Measurements from ENCODE around the gene PLOD1. TPM values are rescaled to one million over a fixed set of nuclear protein-coding genes. Genes with fewer than 3 reads are reported as not detected.
"Not testable (repeated sequence)": the region's sequence is repeated elsewhere in the genome, so short reads cannot be mapped to it uniquely, and the experiment has no call there.

PLOD1 gene
- total RNA-seq, 1 donor from 2014 or later = 64.4 TPM

- DNase-seq = peak; percentile 58
- intact Hi-C loops (cut with micrococcal nuclease) = no loop called here
- peak; percentile 11 for ATAC-seq
Measured at GRCh38 chr1:11930571-11931445, 3.7 kb upstream of the PLOD1 start.

DNA sequence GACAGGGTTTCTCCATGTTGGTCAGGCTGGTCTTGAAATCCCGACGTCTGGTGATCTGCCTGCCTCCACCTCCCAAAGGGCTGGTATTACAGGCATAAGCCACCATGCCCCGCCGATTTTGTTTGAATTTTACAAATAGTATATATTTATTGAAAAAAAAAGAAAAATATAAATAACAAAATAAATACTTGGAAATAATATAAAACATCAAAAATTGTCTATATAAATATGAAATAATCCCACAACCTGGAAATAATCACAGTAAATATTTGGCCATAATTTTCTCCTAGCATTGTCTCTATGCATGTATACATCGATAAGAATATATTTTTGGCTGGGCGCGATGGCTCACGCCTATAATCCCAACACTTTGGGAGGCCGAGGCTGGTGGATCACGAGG lies 2.7 kb upstream of the PLOD1 start:
- DNase-seq = no peak
- intact Hi-C loops (cut with micrococcal nuclease) = no loop called here
- ATAC-seq = no peak

GRCh38 chr1:11935057-11935412 lies 518 bp downstream of the PLOD1 start:
- intact Hi-C loops (cut with micrococcal nuclease) = no loop called here
- no peak for DNase-seq
- ATAC-seq = no peak

DNA sequence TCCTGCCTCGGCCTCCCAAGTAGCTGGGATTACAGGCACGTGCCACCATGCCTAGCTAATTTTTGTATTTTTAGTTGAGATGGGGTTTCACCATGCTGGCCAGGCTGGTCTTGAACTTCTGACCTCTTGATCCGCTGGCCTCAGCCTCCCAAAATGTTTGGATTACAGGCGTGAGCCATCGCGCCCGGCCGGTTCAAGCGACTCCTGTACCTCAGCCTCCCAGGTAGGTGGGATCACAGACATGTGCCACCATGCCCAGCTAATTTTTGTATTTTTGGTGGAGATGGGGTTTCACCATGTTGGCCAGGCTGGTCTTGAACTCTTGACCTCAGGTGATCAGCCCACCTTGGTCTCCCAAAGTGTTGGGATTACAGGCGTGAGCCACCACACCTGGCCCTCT lies 1.2 kb downstream of the PLOD1 start:
- intact Hi-C loops (cut with micrococcal nuclease); ATAC-seq; DNase-seq: not testable (repeated sequence)

GRCh38 chr1:11938722-11939526 lies 4.4 kb downstream of the PLOD1 start:
- intact Hi-C loops (cut with micrococcal nuclease) = no loop called here
- ATAC-seq (peak; percentile 74), DNase-seq (peak; percentile 87)

DNA sequence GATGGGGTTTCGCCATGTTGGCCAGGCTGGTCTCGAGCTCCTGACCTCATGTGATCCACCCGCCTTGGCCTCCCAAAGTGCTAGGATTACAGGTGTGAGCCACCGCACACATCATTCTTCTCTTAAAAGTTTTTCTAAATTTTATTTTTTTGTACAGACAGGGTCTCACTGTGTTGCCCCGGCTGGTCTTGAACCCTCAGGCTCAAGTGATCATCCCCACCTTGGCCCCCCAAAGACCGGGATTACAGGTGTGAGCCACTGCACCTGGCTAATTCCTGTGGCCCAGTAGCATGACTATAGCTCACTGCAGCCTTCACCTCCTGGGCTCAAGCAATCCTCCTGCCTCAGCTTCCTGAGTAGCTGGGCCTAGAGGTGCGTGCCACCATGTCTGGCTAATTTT lies 5.3 kb downstream of the PLOD1 start:
- ATAC-seq; intact Hi-C loops (cut with micrococcal nuclease); DNase-seq: not testable (repeated sequence)

- ATAC-seq (peak; percentile 56), DNase-seq (peak; percentile 67)
- intact Hi-C loops (cut with micrococcal nuclease) = no loop called here
Measured at GRCh38 chr1:11940260-11940921, 5.9 kb downstream of the PLOD1 start.

DNA sequence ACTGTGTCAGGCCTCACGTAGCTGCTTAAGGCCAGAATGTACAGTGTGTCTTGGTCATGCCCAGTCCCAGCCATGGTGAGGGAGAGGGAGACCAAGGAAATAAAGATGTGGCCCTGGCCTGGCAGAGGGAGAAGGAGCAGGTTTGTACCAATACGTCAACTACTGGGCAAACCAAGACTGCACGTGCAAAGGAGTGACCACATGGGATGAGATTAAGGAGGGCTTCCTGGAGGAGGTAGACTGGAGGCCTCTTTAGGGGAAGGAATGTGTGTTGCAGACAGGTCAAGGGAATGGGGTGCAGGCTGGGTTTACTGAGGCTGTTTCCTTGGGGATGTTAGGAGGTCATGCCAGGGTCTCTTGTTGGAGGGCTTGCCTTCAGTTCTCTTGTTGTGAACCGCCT lies 7.8 kb downstream of the PLOD1 start:
- intact Hi-C loops (cut with micrococcal nuclease) = no loop called here
- ATAC-seq = no peak
- no peak for DNase-seq

- ATAC-seq = no peak
- intact Hi-C loops (cut with micrococcal nuclease) = no loop called here
- DNase-seq = no peak
Measured at GRCh38 chr1:11943619-11944018, 9.1 kb downstream of the PLOD1 start.

GRCh38 chr1:11944358-11944931 lies 9.9 kb downstream of the PLOD1 start:
- DNase-seq (no peak), ATAC-seq (peak; percentile 13)

DNA sequence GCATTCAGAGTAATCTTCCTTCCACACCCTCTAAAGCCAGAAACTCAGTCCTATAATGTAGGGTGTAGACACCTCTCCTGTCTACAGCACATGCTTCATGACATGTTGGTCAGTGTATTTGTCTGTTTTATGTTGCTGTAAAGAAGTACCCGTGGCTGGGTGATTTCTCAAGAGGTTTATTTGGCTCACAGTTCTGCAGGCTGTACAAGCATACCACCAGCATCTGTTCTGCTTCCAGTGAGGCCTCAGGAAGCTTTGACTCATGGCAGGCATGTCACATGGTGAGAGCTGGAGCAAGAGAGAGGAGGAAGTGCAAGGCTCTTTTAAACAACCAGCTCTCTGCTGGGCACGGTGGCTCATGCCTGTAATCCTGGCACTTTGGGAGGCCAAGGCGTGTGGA lies 12.1 kb downstream of the PLOD1 start:
- DNase-seq (no peak), ATAC-seq (no peak)
- intact Hi-C loops (cut with micrococcal nuclease) = no loop called here

More at GRCh38 chr1:11944358-11944931, 9.9 kb downstream of the PLOD1 start:
- intact Hi-C loops (cut with micrococcal nuclease) = no loop called here

DNA sequence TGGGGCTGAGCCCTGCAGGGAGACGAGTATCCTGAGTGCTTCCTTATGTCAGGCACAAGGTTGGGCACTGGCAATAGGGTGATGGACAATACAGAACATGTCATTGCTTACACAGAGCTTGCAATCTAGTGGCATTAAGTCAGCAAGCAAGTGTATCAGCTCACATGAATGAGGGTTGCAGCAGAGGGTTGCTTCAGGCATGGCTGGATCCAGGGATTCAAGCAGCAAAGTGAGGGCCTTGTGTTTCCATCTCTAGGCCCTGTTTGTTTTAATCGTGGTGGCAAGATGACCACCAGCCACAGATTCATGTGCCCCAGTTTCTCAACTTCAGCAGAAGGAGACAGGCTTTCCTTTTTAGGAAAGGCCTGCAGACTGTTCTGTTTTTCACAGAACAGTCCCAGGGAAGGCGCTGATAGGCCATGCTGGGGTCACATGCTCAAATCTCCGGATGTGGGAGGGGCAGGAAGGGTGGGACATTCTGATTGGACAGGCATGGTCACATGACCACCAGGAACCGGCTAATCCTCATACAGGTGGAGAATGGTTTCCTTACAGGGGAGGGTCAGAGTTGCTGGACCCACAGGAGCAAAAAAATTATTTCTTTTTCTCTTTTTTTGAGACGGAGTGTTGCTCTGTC lies 14.4 kb downstream of the PLOD1 start:
- ATAC-seq (no peak), DNase-seq (no peak)
- intact Hi-C loops (cut with micrococcal nuclease) = no loop called here

DNA sequence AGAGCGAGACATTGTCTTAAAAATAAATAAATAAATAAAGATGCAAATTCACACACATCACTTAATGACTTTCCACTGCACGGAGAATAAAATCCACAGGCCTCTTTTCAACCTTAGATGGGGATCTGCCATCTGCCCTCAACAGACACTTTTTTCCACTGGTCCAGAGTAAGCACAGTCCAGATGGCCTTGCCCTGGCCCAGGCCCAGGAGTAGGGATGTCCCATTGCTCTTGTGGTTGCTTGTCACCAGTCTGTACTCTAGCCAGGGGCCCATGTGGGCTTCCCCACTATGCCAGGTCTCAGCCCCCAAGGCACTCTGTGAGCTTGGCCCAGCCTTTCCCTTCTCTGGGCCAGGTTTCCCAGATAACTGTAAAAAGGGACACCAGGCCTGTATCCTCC lies 17.4 kb downstream of the PLOD1 start:
- DNase-seq (no peak), ATAC-seq (peak; percentile 10)
- intact Hi-C loops (cut with micrococcal nuclease) = no loop called here

DNA sequence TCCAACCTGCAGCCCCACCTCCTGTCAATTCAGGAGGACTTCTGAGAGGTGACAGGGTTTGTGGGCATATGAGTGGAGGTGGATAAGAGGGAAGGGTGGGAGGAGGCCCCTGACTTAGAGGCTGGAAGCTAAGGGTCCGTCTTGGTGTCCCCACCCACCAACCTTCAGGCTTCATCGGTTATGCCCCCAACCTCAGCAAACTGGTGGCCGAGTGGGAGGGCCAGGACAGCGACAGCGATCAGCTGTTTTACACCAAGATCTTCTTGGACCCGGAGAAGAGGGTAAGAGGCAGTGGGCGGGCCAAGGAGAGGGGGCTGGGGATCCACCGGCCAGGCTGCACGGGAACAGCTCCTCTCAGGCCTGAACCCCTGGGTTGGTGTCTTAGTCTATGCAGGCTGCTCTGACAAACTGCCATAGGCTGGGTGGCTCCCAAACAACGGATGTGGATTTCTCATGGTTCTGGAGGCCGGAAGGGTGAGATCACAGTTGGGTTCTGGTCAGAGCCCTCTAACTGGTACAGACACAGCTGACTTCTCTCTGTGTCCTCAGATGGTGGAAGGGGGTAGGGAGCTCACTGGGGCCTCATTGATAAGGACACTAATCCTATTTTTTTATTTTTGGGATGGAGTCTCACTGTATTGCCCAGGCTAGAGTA lies 18.1 kb downstream of the PLOD1 start:
- intact Hi-C loops (cut with micrococcal nuclease) = no loop called here
- DNase-seq (no peak), ATAC-seq (peak; percentile 63)

DNA sequence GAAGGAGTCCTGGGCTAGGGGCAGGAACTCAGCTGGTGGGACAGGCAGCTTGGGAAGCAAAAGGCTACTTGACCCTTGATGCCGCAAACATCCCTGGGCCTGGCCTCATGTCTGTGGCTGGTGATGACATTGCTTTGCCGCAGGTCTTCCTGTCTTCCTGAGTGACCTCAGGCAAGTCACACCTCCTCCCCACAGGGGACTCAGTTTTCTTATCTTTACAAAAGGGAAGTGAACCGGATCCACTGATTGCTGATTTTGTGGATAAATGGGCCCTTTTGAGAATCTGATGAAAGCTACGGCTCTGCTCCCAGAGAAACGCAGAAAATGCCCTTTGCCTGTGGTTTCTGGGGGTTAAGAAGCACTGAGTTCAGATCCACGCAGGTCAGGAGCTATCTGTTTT lies 20.7 kb downstream of the PLOD1 start:
- intact Hi-C loops (cut with micrococcal nuclease) = no loop called here
- ATAC-seq = no peak
- DNase-seq = no peak

DNA sequence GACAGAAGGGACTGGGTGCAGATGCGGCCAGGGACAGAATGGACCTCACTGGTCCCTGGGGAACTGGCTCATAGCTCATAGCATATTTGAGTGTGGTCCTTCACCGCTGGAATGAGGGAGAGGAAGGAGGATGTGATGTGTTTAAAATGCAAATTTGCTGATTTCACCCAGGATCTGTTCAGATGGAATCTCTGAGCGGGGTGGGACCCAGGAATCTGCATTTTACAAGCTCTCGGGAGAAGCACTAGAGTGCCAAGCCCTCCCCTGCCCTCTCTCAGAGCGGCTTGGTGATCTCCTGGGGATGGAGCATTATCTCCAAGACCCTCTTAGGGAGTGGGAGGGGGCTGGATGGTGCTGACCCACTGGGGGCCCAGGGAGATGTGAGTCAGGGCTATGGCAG lies 22.9 kb downstream of the PLOD1 start:
- intact Hi-C loops (cut with micrococcal nuclease) = no loop called here
- ATAC-seq (no peak), DNase-seq (no peak)

DNA sequence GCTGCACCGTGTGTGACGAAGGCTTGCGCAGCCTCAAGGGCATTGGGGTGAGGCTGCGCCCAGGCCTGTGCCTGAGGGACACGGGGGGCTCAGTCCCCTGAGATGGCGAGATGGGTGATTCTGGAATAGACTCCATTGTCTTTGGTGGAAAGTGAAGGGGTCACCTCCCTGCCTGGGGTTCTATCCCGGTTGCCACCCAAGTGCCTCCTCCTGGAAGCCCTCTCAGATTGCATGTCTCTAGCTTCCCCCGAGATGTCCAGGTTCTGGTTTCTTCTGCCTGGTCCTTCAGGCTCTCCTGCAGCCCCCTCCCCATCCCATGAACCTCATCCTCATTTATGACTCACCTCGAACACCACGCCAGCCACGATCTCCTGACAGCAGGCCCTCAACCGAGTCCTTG lies 23.4 kb downstream of the PLOD1 start:
- no peak for DNase-seq
- no peak for ATAC-seq
- intact Hi-C loops (cut with micrococcal nuclease) = no loop called here

GRCh38 chr1:11960276-11960675 lies 25.8 kb downstream of the PLOD1 start:
- ATAC-seq (no peak), DNase-seq (no peak)
- intact Hi-C loops (cut with micrococcal nuclease) = no loop called here

GRCh38 chr1:11960715-11961114 lies 26.2 kb downstream of the PLOD1 start:
- intact Hi-C loops (cut with micrococcal nuclease) = no loop called here
- peak; percentile 55 for ATAC-seq
- DNase-seq = no peak

Measured in left ventricle myocardium superior (tissue), 1 donor.